Ovary (tissue), 9 donors: Measurements from ENCODE around the gene ZNF747. TPM values are rescaled to one million over a fixed set of nuclear protein-coding genes. Genes with fewer than 3 reads are reported as not detected.
A peak's percentile ranks its signal among the peaks of the same experiment; 100 is the strongest.

Source experiments
- DNase-seq, 5 donors: peaks; one replicate each; pipeline ENCODE4 v3.0.0-alpha.2; 2019 to 2020
- H3K27ac ChIP-seq, 2 donors: fragments of 200-600 bp; one replicate each; pipeline versions ENCODE4 v1.5.1 to v1.8.0; 2019 to 2022
- H3K27me3 ChIP-seq: fragments of 200-600 bp; one replicate; pipeline ENCODE4 v1.8.0; 2022
- H3K36me3 ChIP-seq: fragments of 200-600 bp; sonication (generic); one replicate; pipeline ENCODE4 v1.5.1; 2019
- H3K4me1 ChIP-seq: one replicate; pipeline ENCODE4 v1.8.1; 2013; ENCODE audit warnings: mild to moderate bottlenecking, moderate library complexity; ENCODE audit not compliant: insufficient read depth
- H3K4me3 ChIP-seq: fragments of 200-600 bp; sonication (generic); one replicate; pipeline ENCODE4 v1.5.1; 2017
- H3K9me3 ChIP-seq, 2 donors: fragments of 200-600 bp in 1 of 2; sonication (generic) in 1 of 2; one replicate each; pipeline versions ENCODE4 v1.5.1 to v1.8.1; 2013 to 2019; ENCODE audit warnings: mild to moderate bottlenecking in 1 of 2, moderate library complexity in 1 of 2
- EP300 ChIP-seq: sonication (generic); formaldehyde crosslinking; IDR thresholded peaks from one replicate; pipeline ENCODE4 v1.6.1; 2017; ENCODE audit warnings: antibody characterized with exemption
- POLR2A ChIP-seq: fragments of 450-650 bp; IDR thresholded peaks from one replicate; pipeline ENCODE4 v1.6.1; 2017; ENCODE audit warnings: antibody characterized with exemption, mild to moderate bottlenecking, moderate library complexity
- WGBS, 3 donors: extraction: QIAGEN DNeasy Blood & Tissue Kit in 1 of 3; methylation state at CpG; one replicate each; pipeline versions ENCODE4 v1.1.5 to v1.1.7; 2013 to 2017; 5-methylcytosine and 5-hydroxymethylcytosine counted together
- intact Hi-C, 4 donors: fragments of 100-400 bp; cut with DNase I; formaldehyde crosslinking; loops; one replicate each; pipeline versions ENCODE4 v1.11.0 to v1.15.1; 2022 to 2023
- polyA plus RNA-seq, 2 donors: library from polyadenylated mRNA; stranded (reverse); fragments of 200-250 nt in 1 of 2; fragments of 350-450 nt in 1 of 2; fragmentation: Illumina TruSeq in 1 of 2; extraction: RNeasy Lipid Tissue Mini Kit (QIAGEN cat#74804) in 1 of 2; gene quantifications; one replicate each; pipeline ENCODE4 v1.2.3, GENCODE V29; 2013 to 2014
- total RNA-seq, 7 donors: library from RNA; depleted of rRNA in 2 of 7; stranded (reverse); fragments of >200 nt in 2 of 7; fragmentation: NEBNext Ultra II Directional in 3 of 7; extraction: Animal tissue kit (Norgen Biotek cat#: 25700) in 3 of 7; gene quantifications; one replicate each; pipeline versions ENCODE4 v1.1.0 to v1.2.4, GENCODE V29; 2016 to 2023
- TF ChIP-seq, protein P1 (sequence below), 3 donors: fragments of 450-650 bp in 2 of 3; fragments of 200-600 bp in 1 of 3; IDR thresholded peaks; one replicate each; pipeline versions ENCODE4 v1.5.1 to v1.8.0; 2016 to 2022; ENCODE audit warnings: antibody characterized with exemption in 3 of 3, mild to moderate bottlenecking in 1 of 3
- donor health status: DM: no; HTN: no; CAD: no; lungs with moderate emphysema.
- donor health status: DM: no; HTN: no; CAD: no.
- donor health status: Bipolar disorder and iron deficiency.
- donor health status: DM: yes; HTN: yes; CAD: no.
- donor health status: DM: no; HTN: no; CAD: no.
- donor health status: DM: yes; HTN: yes; CAD: no.

ZNF747 gene
- total and polyA plus RNA-seq, 9 donors = 8.4 to 19.2 (median 12.8) TPM

DNA sequence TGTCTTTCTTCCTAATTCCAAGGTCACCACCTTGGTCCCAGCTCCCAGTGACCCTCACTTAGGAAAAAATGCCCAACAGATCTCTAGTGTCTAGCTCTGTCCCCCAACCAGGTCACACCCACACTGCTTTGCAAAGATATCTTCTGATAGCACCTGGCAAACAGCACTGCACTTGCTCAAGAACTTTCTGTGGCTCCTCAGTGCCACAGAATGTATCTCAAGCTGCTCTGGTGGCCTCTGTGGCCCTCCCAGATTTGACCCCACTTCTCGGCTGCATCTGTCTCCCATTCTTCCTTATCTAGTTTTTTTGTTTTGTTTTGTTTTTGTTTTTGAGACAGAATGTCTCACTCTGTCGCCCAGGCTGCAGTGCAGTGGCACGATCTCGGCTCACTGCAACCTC is 31.9 kb upstream of the ZNF747 start:
- H3K27me3 ChIP-seq = no peaks in the 10 kb centered on the region
- intact Hi-C loops = no loop called here
- H3K36me3 ChIP-seq = no peaks in the 10 kb centered on the region
- TF ChIP-seq, protein P1, sequence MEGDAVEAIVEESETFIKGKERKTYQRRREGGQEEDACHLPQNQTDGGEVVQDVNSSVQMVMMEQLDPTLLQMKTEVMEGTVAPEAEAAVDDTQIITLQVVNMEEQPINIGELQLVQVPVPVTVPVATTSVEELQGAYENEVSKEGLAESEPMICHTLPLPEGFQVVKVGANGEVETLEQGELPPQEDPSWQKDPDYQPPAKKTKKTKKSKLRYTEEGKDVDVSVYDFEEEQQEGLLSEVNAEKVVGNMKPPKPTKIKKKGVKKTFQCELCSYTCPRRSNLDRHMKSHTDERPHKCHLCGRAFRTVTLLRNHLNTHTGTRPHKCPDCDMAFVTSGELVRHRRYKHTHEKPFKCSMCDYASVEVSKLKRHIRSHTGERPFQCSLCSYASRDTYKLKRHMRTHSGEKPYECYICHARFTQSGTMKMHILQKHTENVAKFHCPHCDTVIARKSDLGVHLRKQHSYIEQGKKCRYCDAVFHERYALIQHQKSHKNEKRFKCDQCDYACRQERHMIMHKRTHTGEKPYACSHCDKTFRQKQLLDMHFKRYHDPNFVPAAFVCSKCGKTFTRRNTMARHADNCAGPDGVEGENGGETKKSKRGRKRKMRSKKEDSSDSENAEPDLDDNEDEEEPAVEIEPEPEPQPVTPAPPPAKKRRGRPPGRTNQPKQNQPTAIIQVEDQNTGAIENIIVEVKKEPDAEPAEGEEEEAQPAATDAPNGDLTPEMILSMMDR (IDR thresholded peaks at IDR 0.05) = no peak
- TF ChIP-seq EP300 (no peak), POLR2A (no peak)
- H3K4me1 ChIP-seq = peaks cover 5% of the 10 kb centered on the region
- no peaks in the 10 kb centered on the region for H3K9me3 ChIP-seq
- DNase-seq = no peak
- H3K27ac ChIP-seq = no peak overlapping the region
- 65 to 71% (median 68%) methylated on average over 4 of the region's 4 CpGs for WGBS, 3 donors
- H3K4me3 ChIP-seq = no peak overlapping the region

DNA sequence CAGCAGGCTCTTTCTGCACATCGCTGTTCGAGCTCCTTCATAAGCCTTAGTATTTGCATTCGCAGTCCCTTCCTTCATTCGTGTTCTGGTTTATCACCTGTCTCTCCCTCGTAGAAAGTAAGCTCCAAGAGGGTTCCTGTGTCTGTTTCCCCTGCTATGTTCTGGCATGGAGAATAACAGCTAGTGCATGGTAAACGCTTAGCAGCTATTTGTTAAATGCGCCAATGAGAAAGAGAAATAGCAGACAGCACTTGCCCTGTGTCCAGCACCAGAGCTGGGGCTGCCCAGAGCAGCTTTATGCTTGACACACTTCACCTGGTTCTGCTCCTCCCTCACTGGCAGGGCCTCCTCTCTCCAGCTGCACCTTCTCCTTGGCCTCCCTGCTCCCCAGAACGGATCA is 31.3 kb upstream of the ZNF747 start:
- Histone ChIP-seq H3K27ac (no peak overlapping the region), H3K27me3 (no peaks in the 10 kb centered on the region), H3K4me3 (no peak overlapping the region), H3K9me3 (no peaks in the 10 kb centered on the region), H3K36me3 (no peaks in the 10 kb centered on the region), H3K4me1 (peaks cover 5% of the 10 kb centered on the region)
- DNase-seq = no peak
- intact Hi-C loops = no loop called here
- 40 to 42% (median 40%) methylated on average over 8 of the region's 8 CpGs for WGBS, 3 donors
- TF ChIP-seq EP300 (no peak), POLR2A (no peak)
- TF ChIP-seq, protein P1 (IDR thresholded peaks at IDR 0.05) = no peak

DNA sequence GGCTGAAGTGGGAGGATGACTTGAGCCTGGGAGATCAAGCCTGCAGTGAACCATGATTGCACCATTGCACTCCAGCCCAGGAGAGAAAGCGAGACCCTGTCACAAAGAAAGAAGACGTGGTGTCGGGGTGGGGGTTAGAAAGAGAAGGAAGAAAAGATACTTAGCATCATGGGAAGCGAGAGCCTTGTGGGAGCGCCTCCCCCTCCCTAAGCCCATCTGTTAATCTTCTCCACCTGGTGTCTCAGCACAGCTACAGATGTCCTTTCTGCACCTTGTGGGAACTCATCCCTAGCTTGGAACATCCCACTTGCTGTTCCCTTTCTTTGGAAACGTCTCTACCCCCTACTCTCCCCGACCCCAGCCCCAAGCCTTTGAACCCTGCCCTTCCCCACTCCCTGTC is 30.9 kb upstream of the ZNF747 start:
- no peak for DNase-seq
- Histone ChIP-seq H3K9me3 (no peaks in the 10 kb centered on the region), H3K4me3 (no peak overlapping the region), H3K27ac (no peak overlapping the region), H3K4me1 (peaks cover 5% of the 10 kb centered on the region), H3K27me3 (no peaks in the 10 kb centered on the region), H3K36me3 (no peaks in the 10 kb centered on the region)
- no peak for TF ChIP-seq EP300
- WGBS, 3 donors = 38 to 49% (median 44%) methylated on average over 7 of the region's 7 CpGs
- intact Hi-C loops = no loop called here

DNA sequence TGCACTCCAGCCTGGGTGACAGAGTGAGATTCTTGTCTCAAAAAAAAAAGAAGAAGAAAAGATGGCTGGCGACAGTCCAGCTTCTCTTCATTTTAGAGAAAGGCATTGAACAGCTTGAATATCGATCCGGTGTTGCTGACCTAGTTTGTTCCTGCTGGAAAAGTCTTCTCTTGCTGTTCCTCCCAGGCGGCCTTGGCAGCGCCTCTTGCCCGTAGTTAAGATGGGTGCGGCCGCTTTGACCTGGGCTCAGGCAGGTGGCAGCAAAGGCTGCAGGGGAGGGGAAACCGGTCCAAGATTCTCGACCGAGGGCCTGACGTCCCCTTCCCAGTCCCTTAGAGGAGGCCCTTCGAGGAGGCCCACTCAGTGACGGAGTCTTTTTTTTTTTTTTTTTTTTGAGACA is 27.4 kb upstream of the ZNF747 start:
- WGBS, 3 donors = 93 to 95% (median 95%) methylated on average over 14 of the region's 14 CpGs
- Histone ChIP-seq H3K4me1 (no peaks in the 10 kb centered on the region), H3K27me3 (no peaks in the 10 kb centered on the region), H3K27ac (no peak overlapping the region), H3K4me3 (peak overlapping the region; percentile 49), H3K9me3 (no peaks in the 10 kb centered on the region), H3K36me3 (no peaks in the 10 kb centered on the region)
- TF ChIP-seq, protein P1 (IDR thresholded peaks at IDR 0.05) = no peak
- TF ChIP-seq POLR2A (no peak), EP300 (no peak)
- DNase-seq = peak in 3 of 5 donors; percentile 41 to 46 (median 44)
- intact Hi-C loops = no loop called here

DNA sequence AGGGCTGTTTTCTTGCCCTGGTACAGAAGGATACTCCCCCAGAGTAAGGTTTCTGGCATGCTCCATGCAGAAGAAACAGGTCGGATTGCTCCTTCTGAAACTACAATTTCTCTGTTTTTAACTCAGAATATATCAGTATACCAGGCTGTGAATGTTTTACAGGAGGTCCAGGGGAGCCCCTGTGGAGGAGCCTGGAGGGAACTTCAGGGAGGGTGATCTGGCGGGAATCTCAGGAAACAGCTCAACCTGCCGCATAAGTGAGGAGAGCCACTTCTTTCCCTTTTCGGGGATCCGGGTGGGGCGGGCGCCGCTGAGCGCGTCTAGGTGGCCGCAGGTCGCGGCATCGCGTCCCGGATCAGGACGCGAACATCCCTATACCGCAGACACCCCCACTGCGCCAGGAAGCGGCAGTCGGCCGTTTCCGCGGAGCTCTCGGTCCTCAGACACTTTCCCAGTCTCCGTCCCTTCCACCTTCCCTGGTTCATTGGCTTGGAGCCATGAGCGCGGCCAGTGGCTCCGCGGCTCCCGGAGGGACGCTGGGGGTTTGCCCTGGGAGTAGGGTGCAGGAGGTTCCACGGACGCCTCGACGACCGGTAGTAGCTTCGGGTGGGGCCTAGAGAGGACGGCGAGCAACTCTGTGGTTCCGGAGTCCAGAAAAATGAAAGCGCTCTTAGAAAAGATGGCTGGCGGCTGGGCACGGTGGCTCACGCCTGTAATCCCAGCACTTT is 26.6 kb upstream of the ZNF747 start:
- 8 to 21% (median 13%) methylated on average over 46 of the region's 46 CpGs for WGBS, 3 donors
- H3K9me3 ChIP-seq = no peaks in the 10 kb centered on the region
- H3K4me3 ChIP-seq = peak overlapping the region; percentile 49
- H3K27me3 ChIP-seq = no peaks in the 10 kb centered on the region
- H3K4me1 ChIP-seq = no peaks in the 10 kb centered on the region
- no peak for TF ChIP-seq EP300
- no peaks in the 10 kb centered on the region for H3K36me3 ChIP-seq
- peak; percentile 52 to 71 (median 62) for DNase-seq
- intact Hi-C loops = no loop called here
- H3K27ac ChIP-seq = peak overlapping the region; percentile 22 to 50
